Measurements from ENCODE around the gene BOLA2B.
"Not testable (repeated sequence)": the region's sequence is repeated elsewhere in the genome, so short reads cannot be mapped to it uniquely, and the experiment has no call there.

BOLA2B gene

DNA sequence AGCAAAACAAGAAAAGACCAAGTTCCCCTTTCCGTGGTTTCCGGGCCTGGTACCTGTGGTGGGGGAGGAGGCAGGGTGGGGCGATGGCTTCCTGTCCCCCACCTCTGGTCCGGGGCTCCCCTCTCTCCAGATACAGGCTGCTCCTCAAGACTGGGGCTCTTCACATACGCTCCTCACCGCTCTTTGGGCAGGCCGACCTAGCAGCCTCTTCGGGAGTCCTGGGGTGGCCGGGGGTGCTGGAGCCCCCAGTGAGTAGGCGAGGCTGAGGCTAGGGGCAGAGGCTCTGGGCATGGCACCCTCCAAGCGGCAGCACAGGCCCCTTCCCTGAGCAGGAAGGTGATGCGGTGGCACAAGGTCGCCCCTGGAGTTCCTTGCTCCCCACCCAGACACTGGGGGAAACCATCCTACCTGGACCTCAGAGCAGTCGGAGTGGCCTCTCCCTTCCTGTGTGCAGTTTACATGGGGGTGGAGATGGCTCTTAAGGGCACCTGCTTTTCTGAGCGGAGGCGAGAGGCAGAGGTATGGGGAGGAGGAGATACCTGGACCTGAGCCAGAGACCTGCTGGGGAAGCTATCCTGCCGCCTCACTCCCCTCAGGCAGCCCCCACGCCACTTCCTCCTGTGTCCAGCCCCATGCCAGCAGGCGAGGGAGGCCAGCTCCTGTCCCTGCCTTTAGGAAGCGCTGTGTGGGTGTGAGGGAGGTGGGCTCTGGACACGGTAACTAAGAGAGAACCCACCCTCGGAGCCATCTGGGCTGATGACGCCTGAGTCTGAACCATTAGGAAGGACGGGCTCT lies 9.2 kb downstream of the BOLA2B start:
- no peak for DNase-seq

DNA sequence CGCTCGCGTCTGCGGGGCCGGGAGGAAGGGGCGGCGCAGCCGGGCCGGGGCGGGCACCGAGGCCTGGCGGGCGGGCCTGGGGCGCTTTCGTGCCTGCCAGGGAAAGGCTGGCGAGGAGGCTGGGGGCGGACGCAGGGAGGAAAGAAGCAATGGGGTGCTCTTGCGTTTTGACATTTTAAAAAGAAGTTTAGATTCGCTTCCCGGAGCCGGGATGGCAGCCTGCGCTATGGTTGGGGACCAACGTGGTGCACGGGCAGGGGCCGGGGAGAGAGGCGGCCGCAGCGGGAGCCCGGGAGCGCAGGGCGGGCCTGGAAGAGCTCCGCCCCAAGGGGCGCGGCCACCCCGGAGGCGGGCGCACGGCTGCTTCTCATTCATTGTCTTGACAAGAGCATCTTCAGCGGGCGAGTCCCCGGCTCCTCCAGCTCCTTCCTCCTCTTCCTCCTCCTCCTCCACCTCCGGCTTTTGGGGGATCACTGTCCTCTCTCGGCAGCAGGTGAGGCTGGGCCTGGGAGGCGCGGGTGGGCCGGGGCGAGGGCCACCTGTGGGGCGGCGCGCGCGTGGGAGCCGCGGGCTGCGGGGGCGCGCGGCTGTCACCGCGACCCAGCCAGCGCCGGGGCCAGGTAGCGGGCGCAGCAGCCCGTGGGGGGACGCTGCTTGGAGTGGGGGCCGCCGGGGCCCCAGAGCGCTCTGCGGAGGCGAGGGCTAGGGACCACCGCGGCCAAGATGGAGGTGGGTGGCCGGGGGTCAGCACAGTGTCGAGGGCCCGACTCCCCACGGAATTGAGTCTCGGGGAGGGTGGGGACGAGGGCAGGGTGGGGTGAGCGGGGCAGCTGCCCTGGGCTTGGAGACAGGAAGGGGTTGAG lies 10.0 kb downstream of the BOLA2B start, which contains the start of gene CORO1A:
Gene CORO1A (plus strand): TSS at position 370 of the 863 bp plus-strand sequence. CDS start 1,608 bp downstream, outside the sequence.
- DNase-seq, result peak; percentile 72

DNA sequence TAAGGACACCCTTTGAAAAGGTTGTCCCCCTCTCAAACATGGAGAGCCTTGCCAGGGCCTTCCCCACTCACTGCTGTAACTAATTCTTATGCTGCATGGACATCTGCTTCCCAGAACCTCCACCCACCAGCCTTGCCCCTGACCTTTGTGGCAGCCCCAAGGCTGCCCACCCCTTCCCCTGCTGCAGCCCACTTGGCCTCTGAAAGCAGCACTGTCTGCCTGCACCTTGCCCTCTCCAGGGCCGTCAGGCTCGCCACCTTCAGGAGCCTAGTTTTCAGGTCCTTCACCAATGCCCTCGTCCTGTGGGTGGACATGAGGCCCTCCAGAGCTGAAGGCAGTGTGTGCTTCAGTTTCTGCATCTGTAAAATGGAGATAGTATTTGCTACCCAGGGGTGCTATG lies 12.7 kb downstream of the BOLA2B start:
- DNase-seq, result no peak

DNA sequence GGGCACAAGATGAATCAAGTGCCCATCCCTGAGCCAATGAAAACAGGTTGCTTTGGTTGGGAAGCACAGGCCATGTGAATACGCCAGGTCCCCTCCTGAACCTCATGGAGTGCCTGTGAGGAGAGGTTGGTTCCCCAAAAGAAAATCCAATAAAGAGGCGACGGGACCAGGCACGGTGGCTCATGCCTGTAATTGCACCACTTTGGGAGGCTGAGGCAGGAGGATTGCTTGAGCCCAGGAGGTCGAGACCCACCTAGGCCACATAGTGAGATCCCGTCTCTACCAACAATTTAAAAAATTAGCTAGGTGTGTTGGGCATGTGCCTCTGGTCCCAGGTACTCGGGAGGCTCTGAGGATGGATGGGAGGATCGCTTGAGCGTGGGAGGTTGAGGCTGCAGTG lies 13.5 kb downstream of the BOLA2B start:
- no peak for DNase-seq

DNA sequence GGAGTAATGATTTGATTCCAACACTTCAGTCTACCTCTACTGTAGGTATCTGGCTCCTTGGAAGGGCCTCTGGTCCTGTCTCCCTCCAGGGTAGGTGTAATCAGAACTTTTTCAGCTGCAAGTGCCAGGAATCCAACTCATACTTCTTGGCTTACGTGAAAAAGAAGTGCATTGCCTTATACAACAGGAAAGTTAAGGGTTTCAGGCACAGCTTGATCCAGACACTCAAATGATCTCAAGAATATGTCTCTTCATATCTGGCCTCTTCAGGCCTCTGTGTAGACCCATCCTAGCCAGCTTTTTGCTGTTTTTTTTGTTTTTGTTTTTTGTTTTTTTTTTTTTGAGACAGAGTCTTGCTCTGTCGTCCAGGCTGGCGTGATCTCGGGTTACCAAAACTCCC lies 14.3 kb downstream of the BOLA2B start:
- DNase-seq, result no peak

DNA sequence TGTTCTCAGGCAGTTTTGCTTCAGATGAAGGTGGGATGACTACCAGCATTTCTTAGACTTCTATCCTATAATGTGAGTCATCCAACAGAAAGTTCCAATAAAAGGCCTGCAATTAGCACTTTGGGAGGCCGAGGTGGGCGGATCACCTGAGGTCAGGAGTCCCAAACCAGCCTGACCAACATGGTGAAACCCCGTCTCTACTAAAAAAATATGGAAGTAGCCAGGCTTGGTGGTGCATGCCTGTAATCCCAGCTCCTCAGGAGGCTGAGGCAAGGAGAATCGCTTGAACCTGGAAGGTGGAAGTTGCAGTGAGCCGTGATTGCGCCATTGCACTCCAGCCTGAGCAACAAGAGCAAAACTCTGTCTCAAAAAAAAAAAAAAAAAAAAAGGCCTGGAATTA lies 16.6 kb downstream of the BOLA2B start:
- DNase-seq, result not testable (repeated sequence)

DNA sequence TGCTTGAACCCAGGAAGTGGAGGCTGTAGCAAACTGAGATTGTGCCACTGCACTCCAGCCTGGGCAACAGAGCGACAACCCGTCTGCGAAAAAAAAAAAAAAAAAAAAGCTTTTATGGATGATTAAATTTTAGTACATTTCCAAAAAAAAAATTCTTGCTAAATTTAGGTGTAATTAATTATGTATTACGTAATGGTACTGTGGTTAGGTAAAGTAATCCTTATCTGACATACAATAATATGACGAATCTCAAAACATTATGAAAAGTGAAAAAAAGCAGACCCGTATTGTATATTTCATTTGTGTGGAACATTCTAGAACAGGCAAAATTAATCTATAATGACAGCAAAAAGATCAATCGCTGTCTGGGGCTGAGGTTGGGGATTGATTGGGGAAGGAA lies 20.4 kb downstream of the BOLA2B start:
- DNase-seq, result no peak

DNA sequence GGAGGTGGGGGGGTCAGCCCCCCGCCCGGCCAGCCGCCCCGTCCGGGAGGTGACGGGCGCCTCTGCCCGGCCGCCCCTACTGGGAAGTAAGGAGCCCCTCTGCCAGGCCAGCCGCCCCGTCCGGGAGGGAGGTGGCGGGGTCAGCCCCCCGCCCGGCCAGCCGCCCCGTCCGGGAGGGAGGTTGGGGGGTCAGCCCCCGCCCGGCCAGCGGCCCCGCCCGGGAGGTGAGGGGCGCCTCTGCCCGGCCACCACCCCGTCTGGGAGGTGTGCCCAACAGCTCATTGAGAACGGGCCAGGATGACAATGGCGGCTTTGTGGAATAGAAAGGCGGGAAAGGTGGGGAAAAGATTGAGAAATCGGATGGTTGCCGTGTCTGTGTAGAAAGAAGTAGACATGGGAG lies 23.3 kb downstream of the BOLA2B start:
- not testable (repeated sequence) for DNase-seq

DNA sequence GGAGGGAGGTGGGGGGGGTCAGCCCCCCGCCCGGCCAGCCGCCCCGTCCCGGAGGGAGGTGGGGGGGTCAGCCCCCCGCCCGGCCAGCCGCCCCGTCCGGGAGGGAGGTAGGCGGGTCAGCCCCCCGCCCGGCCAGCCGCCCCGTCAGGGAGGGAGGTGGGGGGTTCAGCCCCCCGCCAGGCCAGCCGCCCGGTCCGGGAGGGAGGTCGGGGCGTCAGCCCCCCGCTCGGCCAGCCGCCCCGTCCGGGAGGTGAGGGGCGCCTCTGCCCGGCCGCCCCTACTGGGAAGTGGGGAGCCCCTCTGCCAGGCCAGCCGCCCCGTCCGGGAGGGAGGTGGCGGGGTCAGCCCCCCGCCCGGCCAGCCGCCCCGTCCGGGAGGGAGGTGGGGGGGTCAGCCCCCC lies 24.1 kb downstream of the BOLA2B start:
- not testable (repeated sequence) for DNase-seq

DNA sequence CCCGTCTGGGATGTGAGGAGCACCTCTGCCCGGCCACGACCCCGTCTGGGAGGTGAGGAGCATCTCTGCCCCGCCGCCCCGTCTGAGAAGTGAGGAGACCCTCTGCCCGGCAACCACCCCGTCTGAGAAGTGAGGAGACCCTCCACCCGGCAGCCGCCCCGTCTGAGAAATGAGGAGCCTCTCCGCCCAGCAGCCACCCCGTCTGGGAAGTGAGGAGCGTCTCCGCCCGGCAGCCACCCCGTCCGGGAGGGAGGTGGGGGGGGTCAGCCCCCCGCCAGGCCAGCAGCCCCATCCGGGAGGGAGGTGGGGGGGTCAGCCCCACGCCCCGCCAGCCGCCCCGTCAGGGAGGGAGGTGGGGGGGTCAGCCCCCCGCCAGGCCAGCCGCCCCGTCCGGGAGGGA lies 24.7 kb downstream of the BOLA2B start:
- not testable (repeated sequence) for DNase-seq

DNA sequence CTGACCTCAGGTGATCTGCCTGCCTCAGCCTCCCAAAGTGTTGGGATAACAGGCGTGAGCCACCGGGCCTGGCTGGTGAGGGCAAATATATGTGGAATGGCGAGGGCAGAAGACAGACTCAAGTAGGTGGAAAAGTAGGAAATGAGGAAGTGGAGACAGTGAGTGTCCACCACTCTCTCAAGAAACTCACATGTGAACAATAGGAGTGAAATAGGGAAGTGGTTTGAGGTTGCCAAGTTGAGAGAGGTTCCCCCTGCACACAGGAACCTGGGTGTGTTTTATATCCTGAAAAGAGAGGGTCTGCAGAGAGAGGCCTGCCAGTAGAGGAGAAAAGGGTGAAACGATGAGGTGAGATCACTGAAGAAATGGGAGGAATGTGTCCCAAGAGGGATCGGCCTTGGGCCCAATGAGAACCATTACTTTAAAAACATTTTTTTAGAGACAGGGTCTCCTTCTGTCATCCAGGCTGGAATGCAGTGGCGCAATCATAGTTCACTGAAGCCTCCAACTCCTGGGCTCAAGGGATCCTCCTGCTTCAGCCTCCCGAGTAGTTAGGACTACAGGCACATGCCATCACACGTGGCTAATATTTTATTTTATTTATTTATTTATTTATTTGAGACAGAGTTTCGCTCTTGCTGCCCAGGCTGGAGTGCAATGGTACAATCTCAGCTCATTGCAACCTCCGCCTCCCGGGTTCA lies 27.1 kb downstream of the BOLA2B start:
- DNase-seq, result no peak

DNA sequence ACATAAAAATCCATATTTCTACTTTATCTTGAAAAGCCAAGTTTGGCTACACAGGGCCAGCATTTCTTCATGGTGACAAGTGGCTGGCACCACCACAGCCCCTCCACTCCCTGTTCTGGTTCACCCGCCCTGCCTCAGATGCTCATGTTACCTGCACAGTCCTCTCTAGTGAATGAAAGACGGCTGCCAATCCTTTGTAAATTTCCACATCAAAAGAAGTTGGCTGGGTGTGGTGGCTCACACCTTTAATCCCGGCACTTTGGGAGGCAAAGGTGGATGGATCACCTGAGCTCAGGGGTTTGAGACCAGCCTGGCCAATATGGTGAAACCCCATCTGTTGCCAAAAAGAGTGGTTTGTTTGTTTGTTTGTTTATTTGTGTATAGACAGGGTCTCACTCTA lies 29.9 kb downstream of the BOLA2B start:
- DNase-seq, result no peak

DNA sequence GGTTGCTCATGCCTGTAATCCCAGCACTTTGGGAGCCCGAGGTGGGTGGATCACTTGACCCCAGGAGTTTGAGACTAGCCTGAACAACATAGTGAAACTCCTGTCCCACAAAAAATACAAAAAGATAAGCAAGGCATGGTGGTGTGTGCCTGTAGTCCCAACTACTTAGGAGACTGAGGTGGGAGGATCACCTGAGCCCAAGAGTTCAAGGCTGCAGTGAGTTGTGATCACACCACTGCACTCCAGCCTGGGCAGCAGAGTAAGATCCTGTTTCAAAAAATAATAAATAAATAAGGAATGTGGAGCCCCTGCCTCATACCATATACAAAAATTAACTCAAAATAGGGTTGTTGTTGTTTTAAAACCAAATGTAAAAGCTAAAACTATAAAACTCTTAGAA lies 36.3 kb downstream of the BOLA2B start:
- no peak for DNase-seq

DNA sequence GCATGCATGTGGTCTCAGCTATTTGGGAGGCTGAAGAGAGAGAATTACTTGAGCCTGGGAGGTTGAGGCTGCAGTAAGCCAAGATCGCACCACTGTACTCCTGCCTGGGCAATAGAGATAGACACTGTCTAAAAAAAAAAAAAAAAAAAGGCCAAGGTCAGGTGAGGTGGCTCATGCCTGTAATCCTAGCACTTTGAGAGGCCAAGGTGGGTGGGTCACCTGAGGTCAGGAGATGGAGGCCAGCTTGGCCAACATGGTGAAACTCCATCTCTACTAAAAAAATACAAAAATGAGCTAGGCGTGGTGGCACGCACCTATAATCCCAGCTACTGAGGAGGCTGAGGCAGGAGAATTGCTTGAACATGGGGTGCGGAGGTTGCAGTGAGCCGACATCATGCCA lies 38.3 kb downstream of the BOLA2B start:
- DNase-seq, result no peak

DNA sequence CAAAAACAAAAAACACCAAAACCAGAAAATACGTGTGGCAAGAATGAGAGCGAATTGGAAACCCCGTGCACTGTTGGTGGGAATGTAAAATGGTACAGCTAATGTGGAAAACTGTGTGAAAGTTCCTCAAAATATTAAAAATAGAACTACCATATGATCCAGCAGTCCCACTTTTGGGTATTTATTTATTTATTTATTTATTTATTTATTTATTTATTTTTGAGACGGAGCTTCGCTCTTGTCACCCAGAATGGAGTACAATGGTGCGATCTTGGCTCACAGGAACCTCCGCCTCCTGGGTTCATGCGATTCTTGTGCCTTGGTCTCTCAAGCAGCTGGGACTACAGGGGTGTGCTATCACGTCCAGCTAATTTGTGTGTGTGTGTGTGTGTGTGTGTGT lies 40.9 kb downstream of the BOLA2B start:
- DNase-seq, result no peak

DNA sequence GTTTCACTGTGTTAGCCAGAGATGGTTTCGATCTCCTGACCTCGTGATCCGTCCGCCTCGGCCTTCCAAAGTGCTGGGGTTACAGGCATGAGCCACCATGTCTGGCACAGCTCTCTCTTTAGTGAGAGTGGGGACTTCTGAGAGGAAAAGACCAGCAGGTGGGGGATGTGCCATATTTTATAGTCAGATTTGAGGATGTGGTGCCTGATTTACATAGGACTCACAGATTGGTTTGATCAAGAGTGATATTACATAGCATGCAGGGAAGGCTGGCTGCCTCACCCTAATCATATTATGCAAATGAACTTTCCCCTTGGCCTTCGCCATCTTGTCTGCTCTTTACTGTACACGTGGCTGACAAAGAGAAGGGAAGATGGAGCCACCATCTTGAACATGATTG lies 42.4 kb downstream of the BOLA2B start:
- DNase-seq, result no peak

DNA sequence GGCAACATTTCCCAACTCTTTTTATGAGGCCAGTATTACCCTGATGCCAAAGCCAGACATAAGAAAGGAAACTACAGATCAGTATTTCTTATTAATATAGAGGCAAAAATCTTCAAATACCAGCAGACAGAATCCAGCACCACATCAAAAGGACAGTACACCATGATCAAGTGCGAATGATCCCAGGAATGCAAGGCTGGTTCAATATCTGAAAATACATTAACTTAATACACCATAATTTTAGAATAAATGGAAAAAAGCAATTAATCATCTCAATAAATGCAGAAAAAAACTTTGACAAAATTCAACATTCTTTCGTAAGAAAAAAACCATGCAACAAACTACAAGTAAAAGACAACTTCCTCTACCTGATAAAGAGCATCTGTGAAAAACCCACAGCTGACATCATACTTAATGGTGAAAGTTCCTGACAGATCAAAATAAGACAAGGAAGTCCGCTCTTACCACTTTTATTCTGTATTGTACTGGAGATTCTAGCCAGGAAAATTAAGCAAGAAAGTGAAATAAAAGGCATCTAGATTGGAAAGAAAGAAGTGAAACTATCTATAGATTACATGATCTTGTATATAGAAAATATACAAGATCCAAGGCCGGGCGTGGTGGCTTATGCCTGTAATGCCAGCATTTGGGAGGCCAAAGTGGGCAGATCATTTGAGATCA lies 44.1 kb downstream of the BOLA2B start:
- no peak for DNase-seq

DNA sequence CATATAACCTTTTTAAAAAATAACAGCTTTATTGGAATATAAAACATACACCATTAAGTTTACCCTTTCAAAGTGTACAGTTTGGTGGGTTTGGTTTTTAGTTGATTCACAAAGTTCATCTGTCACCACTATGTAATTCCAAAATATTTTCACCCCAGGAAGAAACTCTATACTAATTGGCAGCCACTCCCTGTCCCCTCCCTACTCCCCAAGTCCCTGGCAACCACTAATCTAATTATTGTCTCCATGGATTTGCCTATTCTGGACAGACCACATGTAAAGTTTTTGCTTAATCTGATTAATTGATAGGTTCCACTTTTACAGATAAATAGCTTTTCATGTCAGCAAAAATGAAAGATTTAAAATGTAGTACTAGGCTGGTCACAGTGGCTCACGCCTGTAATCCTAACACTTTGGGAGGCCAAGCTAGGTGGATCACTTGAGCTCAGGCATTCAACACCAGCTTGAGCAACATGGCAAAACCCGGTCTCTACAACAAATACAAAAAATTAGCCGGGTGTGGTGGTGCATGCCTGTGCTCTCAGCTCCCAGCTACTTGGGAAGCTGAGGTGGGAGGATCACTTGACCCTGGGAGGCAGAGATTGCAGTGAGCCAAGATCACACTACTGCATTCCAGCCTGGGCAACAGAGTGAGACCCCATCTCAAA lies 45.5 kb downstream of the BOLA2B start:
- DNase-seq, result no peak

DNA sequence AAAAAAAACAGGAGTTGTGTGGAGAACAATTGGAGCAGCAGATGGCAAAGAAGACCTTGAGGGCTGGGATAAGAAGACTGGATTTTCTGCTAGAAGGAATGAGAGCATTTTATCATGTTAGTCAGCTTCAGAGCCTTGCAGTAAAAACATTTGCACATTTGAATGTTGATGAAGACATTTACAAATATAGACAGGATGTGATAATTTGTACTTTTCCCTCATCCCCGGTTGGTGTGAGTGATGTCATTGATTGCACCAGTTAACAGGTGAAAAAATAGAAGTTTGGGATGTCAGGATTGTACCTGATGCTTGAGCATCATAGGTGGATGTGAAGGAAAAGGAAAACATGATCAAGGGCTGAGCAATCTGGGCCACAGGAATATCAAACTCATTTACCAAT lies 47.8 kb downstream of the BOLA2B start:
- DNase-seq, result no peak

DNA sequence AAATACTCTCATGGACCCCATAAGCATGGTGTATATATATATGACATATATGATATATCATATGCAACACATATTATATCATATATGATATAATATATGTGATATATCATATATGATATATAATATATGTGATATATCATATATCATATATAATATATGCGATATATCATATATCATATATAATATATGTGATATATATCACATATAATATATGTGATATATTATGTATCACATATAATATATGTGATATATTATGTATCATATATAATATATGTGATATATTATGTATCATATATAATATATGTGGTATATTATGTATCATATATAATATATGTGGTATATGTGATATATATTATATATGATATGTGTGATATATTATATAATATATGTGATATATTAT lies 48.5 kb downstream of the BOLA2B start:
- DNase-seq, result no peak

DNA sequence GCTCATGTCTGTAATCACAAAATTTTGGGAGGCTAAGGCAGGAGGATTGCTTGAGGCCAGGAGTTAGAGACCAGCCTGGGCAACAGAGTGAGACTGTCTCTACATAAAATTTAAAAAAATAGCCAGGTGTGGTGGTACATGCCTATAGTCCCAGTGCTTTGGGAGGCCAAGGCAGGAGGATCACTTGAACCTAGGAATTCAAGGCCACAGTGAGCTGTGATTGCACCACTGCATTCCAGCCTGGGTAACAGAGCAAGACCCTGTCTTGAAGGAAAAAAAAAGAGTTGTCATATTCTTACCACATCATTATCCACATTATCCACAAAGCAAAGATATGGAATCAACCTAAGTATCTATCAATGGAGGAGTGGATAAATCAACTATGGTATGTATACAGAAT lies 49.4 kb downstream of the BOLA2B start:
- no peak for DNase-seq

DNA sequence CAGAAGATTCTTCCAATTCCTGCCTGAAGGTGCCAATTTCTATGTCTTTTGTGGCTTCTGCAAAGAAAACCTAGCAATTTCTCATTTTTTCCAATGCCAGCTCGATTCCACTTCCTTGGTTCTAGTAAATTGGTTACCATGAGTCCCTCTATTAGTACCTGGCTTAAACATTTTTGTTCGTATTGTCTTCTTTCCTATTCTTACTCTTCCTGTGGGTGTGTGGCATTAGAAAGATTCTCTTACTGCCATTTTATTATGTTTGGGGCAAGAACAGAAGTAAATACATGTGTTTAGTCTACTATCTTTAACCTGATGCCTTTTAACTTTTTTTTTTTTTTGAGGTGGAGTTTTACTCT lies 50.1 kb downstream of the BOLA2B start:
- no peak for DNase-seq
